Stimulated activated CD4-positive, alpha-beta T cell treated with anti-CD3 and anti-CD28 coated beads, Interleukin-2, amount 100 ng/mL, for 24 hours (primary cell): ENCODE measurements around the gene ZNF446.
A peak's percentile ranks its signal among the peaks of the same experiment; 100 is the strongest.
"Not testable (repeated sequence)": the region's sequence is repeated elsewhere in the genome, so short reads cannot be mapped to it uniquely, and the experiment has no call there.

Source experiments
- DNase-seq, 2 donors: peaks; one replicate each; pipeline ENCODE4 v3.0.0-alpha.2; 2020

Gene ZNF446

DNA sequence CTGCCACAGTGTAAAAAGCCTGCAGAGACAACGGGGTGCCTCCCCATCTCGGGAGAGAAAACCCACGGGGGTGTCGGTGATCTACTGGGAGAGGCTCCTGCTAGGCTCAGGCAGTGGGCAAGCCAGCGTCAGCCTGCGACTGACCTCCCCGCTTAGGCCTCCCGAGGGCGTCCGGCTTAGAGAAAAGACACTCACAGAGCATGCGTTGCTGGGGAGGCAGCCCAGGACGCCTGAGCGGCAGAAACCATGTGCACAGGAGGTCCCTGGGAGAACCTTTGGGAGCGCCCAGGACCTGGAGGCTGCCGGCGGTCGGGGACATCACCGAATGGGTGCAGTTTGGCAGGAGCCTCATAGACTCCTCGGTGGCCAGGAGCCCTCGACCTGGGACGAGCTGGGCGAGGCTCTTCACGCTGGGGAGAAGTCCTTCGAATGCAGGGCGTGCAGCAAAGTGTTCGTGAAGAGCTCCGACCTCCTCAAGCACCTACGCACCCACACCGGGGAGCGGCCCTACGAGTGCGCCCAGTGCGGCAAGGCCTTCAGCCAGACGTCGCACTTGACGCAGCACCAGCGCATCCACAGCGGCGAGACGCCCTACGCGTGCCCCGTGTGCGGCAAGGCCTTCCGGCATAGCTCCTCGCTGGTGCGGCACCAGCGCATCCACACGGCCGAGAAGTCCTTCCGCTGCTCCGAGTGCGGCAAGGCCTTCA is 5.2 kb upstream of the ZNF446 start:
- DNase-seq = not testable (repeated sequence)

DNA sequence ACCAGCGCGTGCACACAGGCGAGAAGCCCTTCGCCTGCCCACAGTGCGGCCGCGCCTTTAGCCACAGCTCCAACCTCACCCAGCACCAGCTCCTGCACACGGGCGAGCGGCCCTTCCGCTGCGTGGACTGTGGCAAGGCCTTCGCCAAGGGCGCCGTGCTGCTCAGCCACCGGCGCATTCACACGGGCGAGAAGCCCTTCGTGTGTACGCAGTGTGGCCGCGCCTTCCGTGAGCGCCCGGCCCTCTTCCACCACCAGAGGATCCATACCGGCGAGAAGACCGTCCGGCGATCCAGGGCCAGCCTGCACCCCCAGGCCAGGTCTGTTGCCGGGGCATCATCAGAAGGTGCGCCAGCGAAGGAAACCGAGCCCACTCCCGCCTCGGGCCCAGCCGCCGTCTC is 4.4 kb upstream of the ZNF446 start:
- no peak for DNase-seq

DNA sequence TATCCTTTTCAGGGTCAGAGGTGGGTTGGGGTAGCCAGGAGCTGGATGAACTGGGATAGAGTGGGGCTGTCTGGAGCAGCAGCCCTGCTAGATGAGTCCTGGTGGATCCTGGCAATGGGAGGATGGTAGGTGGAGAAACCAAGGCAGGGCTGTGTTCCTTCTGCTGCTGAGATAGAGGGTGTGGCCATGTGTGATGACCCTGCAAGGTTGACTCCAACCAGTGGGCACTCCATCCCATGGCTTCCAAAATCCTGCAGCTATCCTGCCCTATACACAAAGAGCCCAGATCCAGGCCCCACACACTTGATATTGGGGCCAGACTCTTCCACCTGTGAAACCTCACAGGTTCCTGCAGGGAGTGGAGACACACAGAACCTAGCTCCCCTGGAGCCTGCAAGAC is 2.4 kb upstream of the ZNF446 start:
- no peak for DNase-seq

DNA sequence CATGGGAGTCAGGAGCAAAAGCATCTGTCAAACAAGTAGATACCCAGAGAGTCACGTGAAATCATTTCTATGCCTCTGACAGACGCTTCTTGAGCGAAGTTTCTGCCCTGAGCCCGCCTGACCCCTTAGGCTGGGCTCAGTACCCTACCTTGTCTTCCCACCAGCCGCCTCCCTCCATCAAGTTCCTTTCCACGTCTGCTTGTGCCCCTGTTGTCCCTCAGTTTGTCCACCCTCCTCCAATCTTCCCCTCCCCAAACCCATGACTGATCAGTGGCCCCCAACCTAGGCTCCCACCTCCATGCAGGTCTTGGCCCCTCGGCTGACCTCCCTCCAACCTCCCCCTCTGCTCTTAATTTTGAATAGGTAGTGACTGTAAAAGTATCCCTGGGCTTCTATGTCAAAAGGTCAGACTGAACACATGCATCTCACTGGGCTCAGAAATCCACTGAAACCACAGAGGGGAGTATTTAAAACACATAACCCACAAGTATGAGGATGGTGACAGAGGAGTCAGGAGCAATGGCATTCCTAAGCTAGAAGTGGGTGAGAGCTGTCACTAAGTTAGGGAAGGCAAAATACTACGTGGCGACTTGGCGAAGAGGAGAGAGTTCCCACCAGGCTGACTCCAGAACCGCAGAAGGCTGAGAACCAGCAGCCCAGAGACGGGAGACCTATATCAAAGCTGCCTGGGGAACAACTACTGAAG is 1.7 kb upstream of the ZNF446 start:
- DNase-seq = no peak

DNA sequence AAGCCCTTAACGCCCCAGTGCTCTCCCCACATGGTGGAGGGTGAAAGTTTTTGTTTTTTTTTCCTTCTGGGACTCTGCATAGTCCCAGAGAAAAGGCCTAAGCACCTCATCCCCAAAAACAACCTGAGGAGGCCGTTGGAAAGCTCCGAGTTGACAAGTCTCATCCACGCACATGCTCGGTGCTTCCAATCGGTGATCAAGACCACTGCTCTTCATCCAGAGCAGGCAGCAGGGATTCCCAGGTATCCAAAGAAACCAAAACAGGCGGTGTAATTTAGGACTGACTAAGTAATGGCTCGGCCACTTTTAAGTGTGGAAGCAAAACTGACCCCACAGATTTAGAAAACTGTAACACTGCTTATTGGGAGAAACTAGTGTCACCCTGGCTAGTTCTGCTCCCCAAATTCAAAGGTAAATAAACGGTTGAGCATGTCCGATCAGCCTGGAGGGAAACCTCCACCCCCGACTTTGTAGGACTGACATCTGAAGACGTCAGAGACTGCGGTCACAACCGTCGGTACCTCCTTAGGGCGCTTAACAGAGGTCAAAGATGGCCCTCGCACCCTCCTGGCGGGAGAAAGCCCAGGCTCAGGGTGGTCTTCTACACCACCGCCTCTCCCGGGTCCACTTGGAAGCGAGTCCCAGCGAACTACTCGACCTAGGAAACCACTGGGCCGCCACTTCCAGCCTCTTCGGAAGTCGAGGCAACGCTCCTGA is 997 bp upstream of the ZNF446 start:
- no peak for DNase-seq

DNA sequence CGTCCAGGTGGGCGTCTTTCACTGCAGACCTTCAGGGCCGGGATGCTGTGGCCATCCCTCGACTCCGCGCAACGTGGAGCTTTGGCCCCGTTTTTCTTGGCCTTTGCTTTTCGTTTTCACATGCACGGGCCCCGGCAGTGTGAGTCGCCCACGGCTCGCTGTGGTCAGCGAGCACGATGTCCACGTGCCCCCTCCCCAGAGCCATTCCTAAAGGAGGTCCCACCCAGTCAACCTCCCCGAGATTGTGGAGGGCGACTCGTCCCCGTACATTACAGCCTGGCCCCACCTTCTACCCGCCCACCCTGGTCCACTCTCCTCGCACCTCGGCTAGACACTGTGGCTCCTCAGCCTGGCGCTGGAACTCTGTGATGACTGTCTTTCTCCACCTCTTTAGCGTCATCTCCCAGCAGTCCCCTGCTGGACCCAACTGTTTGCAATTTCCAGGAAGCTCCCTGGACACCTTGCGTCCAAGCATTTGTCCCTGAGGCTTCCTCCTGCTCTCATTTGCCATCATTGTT is 405 bp downstream of the ZNF446 start:
- DNase-seq = no peak

DNA sequence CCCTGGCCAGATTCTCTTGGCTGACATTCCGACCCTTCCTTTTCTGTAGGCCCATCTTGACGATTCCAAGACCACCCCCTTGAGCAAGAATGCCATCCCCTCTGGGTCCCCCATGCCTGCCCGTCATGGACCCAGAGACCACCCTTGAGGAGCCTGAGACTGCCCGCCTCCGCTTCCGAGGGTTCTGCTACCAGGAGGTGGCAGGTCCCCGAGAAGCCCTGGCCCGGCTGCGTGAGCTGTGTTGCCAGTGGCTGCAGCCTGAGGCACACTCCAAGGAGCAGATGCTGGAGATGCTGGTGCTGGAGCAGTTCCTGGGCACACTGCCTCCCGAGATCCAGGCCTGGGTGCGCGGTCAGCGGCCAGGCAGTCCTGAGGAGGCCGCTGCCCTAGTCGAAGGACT is 978 bp downstream of the ZNF446 start:
- DNase-seq = no peak

DNA sequence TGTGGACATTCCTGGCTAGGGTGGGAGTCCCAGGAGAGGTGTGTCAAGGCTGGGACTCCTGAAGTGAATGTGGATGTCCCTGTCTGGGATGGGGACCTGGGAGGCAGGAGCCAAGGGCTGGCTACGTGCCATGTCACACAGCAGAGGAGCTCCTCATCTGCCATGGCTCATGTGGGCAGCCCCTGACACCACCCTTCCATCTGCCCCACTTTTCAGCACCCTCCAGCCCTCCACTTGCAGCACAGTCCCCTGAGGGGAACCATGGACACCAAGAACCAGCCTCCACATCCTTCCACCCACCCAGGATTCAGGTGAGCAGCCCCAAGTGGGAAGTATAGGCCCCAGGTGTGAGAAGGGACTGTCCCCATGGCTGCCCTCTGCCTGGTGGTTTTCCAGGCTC is 1.7 kb downstream of the ZNF446 start:
- no peak for DNase-seq

DNA sequence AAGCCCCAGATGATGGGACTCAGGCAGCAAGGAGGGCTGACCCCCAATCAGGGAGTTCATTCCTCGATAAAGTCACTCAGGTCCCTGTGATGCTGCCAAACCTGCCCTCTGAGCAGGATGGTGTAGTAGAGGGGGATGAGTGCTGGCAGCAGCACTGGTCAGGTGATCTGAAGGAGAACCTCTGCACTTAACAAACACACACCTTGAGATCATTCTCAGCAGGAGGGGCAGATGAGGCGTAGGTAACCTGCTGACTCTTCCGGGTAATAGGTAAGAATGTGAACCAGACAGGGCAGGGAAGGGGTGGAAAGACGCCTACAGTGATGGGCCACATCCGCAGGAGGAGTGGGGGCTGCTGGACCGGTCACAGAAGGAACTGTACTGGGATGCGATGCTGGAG is 3.2 kb downstream of the ZNF446 start:
- DNase-seq = no peak

DNA sequence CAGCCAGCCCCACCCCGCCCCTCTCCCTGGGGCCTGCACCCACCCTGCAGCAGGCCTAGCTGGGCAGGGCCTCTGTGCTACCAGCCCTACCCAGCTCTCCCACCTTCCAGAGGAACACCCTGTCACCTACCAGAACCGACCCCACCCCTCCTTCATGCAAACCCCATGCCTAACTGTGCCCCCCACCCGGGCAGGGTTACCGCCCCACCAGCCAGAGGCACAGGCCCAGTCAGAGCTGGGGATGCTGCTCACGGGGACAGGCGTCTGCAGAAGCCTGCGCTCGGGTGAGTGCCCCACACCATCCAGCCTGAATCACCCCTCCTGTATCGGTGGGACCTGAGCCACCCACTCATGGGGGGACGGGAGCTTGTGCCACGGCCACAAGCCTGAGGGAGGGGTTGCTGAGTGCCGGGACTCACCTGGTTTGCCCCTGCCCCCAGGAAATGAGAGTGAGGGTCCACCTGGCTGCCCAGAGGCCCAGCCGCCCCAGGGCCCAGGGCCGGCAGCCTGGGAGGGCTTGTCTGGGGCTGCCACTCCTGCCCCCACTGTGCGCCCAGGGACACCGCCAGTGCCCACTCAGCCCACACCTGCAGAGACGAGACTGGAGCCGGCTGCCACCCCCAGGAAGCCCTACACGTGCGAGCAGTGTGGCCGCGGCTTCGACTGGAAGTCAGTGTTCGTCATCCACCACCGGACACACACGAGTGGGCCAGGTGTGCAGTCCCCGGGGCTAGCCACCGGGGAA is 3.8 kb downstream of the ZNF446 start:
- DNase-seq = no peak

DNA sequence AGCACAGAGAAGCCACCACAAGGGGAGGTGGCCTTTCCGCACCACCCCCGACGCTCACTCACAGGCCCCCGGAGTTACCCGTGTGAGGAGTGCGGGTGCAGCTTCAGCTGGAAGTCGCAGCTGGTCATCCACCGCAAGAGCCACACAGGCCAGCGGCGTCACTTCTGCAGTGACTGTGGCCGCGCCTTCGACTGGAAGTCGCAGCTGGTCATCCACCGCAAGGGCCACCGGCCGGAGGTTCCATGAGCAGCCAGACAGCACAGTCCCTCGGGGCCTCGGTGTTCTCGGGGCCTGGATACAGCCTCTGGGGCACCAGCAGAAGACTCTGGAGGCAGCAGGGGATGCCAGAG is 4.3 kb downstream of the ZNF446 start:
- no peak for DNase-seq

DNA sequence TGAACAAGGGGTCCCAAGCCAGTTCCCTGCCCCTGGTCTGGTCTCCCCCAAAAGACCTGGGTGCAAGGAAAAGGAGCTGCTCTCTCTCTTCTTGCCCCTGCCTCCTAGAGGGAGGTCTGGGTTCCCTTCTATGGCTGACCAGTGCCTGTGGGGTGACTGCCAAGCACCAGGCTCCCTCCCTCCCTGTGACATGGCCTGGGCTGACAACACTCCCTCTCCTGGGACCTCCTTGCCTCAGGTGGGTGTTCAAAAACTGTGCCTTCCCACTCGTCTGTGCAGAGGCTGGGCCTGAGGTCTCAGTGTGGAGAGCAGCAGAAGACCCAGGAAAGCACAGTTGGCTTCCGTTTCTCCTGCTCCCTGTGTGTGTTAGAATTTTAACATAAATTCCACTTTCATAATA is 4.7 kb downstream of the ZNF446 start:
- DNase-seq = no peak

DNA sequence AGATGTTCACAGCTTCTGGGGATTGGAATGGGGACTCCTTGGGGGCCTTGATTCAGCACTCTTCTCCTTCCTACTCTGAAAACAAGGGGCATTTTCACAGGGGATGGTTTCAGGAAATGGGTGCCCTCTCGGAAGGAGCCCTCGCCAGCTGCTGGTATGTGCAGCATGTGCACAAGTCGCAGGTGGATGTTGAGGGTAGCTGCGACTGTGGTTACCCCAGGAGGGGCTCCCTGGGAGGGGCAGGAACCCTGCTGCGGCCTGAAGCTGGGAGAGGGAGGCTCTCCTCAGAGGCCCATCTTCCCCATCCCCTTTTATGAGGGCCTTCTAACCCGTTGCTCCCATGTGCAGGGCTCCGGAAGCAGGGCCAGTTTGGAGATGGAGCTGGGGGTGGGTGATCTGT is 6.2 kb downstream of the ZNF446 start:
- DNase-seq = no peak

DNA sequence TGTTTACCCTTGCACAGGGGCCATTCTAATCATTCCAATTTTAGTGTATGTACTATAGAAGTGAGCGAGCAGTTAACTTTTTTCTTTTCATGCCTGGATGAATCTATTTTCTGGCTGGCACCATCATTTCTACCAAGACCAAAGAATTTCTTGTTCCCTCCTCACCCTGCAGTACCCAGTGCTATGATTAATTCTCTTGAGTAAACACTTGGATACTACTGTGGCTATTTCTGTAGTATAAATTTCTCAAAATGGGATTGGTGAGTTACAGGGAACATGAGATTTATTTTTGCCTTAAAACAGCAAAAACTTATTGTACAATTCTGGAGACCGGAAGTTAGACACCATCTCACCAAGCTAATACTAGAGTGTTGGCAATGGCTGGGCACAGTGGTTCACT is 7.6 kb downstream of the ZNF446 start:
- DNase-seq = no peak

DNA sequence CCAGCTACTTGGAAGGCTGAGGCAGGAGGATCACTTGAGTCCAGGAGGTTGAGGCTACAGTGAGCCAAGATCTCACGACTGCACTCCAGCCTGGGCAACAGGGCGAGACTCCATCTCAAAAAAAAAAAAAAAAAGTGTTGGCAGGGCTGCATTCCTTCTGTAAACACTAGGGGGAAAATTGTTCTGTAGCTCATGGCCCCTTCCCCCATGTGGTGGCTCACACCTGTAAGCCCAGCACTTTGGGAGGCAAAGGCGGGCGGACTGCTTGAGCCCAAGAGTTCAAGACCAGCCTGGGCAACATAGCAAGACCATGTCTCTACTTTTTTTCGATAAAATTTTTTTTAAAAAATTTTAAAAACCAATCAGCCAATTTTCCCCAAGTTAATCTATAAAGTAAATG is 8.2 kb downstream of the ZNF446 start:
- DNase-seq = not testable (repeated sequence)

DNA sequence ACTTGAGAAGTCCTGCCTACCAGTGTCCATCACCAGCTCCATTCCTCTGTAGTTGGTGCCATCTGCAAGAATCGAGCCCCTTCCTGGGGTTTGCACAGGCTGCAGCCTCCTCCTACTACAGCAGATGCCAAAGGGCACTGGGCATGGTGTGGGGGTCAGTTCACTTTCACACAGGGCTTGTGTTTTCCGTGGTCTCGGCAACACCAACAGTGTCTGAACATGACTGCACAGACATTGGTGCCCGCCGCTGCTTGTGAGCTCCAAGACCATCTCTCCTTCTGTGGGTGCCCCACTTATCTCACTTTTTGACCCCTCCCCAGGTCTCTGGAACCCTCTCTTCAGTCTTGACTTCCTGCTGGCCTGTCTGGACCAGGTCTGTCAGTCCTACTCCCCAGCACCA is 15.2 kb downstream of the ZNF446 start:
- no peak for DNase-seq

DNA sequence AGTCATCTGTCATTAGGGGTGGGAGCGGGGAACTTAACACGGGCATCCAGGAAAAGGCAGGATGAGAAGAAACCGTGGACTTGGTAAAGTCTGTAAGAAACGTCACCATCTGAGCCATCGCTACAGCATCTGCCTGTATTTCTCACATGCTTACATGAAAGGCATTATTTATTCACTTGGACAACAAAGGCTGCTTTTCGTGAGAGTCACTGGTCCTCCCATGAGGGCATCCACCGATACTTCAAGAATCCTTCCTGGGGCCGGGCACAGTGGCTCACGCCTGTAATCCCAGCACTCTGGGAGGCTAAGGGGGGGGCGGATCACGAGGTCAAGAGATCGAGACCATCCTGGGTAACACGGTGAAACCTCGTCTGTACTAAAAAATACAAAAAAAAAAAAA is 16.1 kb downstream of the ZNF446 start:
- DNase-seq = no peak

DNA sequence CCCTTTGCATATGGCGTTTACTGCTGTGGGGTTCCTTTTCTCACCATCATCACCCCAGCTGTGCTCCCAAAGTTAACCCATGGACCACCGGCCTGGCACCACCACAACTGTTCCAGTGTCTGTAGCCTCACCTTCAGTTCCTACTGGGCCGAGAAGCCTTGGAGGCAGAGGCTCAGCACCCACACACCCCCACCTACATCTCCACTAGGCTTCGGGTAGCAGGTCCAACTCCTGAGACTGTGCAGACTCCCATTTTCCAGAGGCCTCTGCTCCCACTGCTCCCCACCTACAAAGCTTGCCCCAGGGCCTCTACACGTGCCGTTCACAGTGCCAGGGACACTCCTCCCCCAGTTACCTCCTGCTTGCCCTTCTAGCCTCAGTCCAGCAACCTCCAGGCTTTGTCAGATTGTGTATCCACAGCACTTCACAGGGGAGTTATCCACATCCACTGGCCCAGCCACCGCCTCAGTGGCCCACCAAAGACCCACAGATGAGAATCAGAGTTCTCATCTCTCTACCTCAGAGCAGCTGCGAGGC is 21.6 kb downstream of the ZNF446 start:
- DNase-seq = no peak

DNA sequence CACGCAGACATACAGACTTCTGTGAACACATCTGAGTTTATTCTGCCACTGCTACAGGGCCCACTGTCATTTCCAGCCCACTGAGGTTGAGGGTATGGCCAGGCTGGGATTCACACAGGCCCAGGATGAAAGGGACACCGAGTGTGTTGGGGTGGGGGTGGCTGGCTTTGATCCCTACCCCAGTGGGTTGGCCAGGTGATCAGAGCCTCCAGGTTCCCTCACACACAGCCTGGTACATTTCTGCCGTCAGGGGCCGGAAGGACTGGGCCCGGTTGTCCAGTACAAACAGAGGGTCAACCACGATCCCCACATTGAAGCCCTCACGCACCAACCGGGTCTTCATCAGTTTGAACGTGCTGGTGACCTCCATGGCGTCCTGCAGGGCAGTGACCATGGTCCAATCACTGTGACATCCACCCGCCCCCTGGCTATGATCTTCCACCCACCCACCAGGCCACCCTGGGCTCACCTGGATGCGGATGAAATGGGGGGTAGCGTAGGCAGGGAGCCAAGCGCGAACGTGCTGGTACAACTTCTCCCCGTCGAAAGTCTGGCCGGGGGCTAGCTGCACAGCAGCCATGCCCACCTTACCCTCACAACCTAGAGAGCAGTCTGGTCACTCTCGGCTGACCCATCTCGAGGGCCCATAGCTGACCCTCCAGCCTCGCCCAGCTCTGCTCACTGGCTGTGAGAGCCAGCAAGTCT is 22.3 kb downstream of the ZNF446 start:
- no peak for DNase-seq

DNA sequence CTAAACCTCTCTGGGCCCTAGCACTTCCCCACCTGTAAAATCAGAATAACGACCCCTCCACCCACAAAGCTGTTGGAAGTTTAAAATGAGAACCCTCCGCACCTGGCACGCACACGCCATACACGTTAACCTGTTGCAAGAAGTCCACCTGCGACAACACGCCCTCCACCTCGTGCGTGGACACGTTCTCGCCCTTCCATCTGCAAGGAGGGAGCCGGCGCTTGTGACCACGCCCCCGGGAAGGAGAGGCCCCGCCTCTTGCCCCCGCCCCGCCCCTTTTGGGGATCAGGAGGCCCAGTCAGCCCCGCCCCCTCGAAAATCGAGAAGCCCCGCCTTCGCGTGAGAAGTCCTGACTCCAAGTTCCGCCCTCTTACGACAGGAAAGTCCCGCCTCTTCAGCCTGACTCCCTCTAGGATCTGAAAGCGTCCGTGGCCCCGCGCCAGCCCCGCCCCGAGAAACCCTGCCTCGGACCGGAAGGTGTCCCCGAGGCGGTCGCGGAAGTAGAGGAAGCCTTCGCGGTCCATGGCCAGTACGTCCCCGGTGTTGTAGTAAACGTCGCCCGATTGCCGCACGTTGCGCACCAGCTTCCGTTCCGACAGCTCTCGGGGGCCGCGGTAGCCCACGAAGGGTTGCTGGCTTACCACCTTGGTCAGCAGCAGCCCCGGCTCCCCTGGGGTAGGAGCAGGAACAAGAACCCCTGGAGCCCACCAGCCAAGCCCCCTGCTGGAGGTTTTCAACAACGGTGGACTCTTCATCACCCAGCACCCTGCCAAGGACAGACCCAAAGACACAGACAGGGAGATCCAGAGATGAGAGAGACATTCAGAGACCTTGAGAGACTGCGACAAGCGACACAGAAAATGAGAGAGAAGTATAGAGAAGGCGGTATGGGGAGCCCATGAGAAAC is 23.1 kb downstream of the ZNF446 start:
- peak; percentile 99 to 100 for DNase-seq

DNA sequence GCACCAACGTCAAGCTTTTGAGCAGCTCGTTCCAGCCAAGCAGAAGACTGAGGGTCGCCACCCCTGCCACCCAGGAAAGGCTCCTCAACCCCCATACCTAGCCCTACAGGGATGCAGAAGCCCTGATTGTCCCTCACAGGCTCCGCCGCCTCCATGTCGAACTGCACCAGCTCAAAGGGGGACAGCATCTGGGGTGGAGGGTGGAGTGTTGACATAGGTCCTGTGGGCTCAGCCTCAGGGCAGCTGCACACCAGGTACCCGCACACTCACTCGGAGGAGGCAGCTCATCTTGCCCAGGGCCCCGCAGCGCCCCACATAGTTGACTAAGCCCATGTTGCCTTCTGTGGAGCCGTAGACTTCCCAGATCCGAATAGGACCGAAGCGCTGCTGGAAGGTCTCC is 24.1 kb downstream of the ZNF446 start:
- DNase-seq = no peak
